NCI-H226 (cell line): Measurements from ENCODE around the gene PSMD12.
A peak's percentile ranks its signal among the peaks of the same experiment; 100 is the strongest.
"Not testable (repeated sequence)": the region's sequence is repeated elsewhere in the genome, so short reads cannot be mapped to it uniquely, and the experiment has no call there.

ENCODE experiments used
- DNase-seq: peaks from one replicate; pipeline ENCODE4 v3.0.0-alpha.2; 2015

Gene PSMD12

GRCh38 chr17:67353161-67353560 is 13.2 kb downstream of the PSMD12 start:
- no peak for DNase-seq

GRCh38 chr17:67349420-67349819 is 17.0 kb downstream of the PSMD12 start:
- DNase-seq: no peak

DNA sequence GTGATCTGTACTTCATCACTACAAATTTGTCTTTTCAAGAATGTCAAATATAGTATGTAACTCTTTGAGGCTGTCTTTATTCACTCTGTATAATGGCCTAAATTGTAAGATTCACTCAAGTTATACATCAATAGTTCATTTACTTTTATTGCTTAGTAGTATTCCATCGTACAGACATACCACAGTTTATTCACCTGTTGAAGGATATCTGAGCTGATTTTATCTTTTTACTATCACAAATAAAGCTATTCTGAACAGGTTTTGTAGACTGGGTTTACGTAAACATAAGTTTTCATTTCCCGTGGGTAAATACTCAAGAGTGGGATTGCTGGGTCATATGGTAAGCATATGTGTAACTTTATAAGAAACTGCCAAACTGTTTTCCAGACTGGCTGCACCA is 18.6 kb downstream of the PSMD12 start:
- no peak for DNase-seq

GRCh38 chr17:67343237-67343636 is 23.1 kb downstream of the PSMD12 start:
- no peak for DNase-seq

DNA sequence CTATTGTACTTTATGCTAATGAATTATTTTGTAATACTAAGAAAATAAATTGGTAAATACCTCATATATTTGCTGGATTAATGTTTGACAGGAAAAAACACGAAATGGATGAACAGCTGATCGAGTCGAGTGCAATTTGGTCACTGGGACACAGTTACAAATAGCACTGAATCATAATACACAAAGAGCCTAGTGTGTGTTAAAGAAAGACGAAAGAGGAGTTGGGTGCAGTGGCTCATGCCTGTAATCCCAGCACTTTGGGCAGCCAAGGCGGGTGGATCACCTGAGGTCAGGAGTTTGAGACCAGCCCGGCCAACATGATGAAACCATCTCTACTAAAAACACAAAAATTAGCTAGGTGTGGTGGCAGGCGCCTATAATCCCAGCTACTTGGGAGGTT is 28.0 kb downstream of the PSMD12 start:
- not testable (repeated sequence) for DNase-seq

DNA sequence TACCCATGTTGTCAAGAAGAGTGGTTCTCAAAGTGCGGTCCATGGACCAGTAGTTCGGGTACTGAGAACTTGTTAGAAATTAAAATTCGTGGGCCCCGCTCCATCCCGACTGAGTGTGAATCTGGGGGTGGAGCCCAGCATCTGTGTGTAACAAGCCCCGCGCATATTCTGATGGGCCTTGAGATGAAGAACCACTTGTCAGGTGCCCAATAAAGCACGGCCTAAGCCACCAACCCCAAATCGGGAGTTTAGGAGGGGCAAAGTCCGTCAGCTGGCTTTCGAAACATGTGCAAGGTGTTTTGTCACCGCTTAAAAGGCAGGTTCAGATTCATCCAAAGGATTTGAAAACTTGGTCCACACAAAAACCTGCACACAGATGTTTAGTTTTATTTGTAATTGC is 29.5 kb downstream of the PSMD12 start:
- DNase-seq: no peak

DNA sequence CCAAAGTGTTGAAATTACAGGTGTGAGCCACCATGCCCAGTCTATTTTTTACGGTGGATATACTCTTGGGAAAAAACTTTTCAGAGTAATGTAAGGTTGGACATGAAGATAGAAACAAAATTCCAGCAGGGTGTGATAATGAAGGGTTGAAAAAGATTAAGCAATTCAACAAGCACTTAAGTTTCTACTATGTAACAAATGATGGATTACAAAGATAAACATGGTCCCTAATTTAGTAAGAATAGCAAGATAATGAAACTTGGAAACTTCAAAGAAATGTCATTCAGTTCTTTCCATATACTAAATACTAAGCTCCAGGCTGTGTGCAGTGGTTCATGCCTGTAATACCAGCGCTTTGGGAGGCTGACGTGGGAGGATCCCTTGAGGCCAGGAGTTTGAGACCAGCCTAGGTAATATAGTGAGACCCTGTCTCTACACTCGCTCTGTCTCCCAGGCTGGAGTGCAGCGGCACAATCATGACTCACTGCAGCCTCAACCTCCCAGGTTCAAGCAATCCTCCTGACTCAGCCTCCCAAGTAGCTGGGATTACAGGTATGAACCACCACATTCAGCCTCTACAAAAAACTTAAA is 31.0 kb downstream of the PSMD12 start:
- peak; percentile 55 for DNase-seq

DNA sequence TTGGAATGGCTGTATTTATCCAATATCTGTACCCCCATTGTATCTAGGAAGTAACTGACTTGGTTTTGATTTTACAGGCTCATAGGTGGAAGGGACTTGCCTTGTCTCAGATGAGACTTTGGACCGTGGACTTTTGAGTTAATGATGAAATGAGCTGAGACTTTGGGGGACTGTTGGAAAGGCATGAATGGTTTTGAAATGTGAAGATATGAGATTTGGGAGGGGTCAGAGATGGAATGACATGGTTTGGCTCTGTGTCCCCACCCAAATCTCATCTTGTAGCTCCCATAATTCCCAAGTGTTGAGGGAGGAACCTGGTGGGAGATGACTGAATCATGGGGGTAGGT is 34.2 kb downstream of the PSMD12 start:
- DNase-seq: not testable (repeated sequence)

GRCh38 chr17:67331381-67332161 is 34.8 kb downstream of the PSMD12 start:
- not testable (repeated sequence) for DNase-seq

- no peak for DNase-seq
Observed at GRCh38 chr17:67328026-67328425, 38.4 kb downstream of the PSMD12 start.

DNA sequence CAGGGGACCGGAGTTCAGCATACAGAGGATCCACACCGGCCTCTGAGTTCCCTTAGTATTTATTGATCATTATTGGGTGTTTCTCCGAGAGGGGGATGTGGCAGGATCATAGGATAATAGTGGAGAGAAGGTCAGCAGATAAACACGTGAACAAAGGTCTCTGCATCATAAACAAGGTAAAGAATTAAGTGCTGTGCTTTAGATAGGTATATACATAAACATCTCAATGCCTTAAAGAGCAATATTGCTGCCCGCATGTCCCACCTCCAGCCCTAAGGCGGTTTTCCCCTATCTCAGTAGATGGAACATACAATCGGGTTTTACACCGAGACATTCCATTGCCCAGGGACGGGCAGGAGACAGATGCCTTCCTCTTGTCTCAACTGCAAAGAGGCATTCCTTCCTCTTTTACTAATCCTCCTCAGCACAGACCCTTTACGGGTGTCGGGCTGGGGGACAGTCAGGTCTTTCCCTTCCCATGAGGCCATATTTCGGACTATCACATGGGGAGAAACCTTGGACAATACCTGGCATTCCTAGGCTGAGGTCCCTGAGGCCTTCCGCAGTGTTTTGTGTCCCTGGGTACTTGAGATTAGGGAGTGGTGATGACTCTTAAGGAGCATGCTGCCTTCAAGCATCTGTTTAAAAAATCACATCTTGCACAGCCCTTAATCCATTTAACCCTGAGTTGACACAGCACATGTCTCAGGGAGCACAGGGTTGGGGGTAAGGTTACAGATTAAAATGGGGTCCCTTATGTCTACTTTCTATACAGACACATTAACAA is 39.2 kb downstream of the PSMD12 start:
- DNase-seq: not testable (repeated sequence)

GRCh38 chr17:67326440-67326839 is 39.9 kb downstream of the PSMD12 start:
- DNase-seq: no peak

DNA sequence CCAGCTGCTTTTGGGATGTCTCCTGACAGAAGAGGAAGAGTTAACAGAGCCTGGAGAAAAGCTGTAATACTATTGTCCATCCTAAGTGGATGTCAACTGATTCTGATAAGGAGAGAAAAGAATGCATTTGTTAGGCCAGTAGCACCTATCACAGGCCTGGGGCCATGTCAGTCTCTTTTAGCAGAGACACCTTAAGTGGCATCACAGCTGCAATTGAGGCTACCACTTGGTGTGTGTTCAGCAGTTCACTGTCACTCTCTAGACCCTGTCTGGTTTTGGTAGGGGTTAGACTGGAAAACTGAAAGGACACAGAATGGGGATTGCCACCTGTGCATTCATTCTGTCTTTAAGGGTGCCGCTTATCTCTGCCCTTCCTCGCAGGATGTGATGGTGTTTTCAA is 42.0 kb downstream of the PSMD12 start:
- DNase-seq: no peak

GRCh38 chr17:67323445-67323844 is 42.9 kb downstream of the PSMD12 start:
- no peak for DNase-seq

DNA sequence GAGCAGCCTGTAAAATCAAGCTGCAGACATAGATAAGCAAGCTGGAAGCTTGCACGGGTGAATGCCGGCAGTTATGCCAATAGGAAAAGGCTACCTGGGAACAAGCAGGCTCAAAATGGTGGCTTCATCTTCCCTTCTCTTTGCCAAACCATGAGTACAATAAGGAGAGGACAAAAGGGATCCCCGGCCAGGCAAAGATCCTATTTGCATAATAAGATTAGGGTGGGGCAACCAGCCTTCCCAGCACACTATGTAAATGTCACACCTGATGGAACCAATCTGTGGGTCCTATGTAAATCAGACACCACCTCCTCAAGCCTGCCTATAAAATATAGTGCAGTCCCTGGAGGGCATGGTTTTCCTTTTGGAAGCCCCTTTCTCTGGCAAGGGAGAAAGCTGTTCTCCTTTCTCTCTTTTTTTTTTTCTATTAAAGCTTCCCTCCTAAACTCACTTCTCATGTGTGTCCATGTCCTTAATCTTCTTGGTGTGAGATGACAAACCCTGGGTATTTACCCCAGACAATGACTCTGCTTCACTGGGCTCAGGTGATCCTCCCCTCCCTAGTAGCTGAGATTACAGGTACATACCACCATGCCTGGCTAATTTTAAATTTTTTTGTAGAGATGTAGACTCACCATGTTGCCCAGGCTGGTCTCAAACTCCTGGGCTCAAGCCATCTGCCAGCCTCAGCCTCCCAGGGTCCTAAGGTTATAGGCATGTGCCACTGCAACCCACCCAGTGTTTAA is 44.2 kb downstream of the PSMD12 start:
- DNase-seq: peak; percentile 8

- not testable (repeated sequence) for DNase-seq
Observed at GRCh38 chr17:67321486-67321885, 44.9 kb downstream of the PSMD12 start.

GRCh38 chr17:67316781-67317180 is 49.6 kb downstream of the PSMD12 start:
- DNase-seq: no peak

GRCh38 chr17:67315865-67316264 is 50.5 kb downstream of the PSMD12 start:
- no peak for DNase-seq

DNA sequence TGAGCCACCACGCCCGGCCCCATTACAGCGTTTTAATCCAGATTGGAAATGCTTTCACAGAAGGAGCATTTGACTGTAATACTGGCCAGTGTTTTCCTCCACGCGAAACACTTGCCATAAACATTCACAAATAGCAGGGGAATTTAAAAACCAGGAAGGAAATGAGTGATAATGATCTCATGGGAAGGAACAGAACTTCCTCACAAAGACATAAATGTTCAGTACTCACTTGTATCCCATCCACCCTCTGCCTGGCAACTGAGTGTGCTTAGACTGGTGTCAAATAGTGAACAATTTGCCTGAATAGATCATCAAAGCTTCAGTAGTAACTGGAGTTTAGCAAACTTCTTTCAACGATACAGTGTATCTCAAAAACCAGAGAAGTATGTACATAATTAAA is 54.1 kb downstream of the PSMD12 start:
- no peak for DNase-seq

DNA sequence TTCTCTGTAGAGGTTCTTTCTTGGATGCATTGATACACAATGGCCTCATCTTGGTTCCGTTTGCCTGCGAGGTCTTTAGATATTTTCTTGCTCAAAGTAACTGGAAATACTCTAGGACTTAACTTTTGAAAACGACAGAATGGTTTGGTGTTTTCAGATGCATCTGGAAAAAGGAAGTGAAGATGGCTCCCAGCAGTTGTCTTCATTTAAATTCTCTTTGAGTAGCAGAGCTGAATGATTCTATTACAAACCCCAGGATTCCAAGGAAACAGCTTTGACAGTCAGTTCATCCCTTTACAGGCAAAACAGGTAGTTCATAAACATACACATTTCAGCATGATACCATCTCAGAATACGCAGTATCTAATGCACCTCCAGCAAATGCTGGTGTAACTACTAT is 54.8 kb downstream of the PSMD12 start:
- DNase-seq: no peak

DNA sequence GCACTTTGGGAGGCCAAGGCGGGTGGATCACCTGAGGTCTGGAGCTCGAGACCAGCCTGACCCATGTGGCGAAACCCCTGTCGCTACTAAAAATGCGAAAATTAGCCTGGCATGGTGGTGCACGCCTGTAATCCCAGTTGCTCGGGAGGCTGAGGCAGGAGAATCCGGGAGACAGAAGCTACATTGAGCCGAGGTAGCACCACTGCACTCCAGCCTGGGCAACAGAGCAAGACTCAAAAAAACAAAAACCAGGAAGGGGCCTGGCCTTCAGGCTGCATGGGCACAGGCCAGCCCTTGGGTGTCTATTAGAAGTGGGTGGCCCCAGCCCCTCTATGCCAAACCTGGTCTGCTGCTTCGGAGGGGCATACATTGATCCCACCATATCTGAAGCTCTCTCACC is 56.0 kb downstream of the PSMD12 start:
- no peak for DNase-seq

DNA sequence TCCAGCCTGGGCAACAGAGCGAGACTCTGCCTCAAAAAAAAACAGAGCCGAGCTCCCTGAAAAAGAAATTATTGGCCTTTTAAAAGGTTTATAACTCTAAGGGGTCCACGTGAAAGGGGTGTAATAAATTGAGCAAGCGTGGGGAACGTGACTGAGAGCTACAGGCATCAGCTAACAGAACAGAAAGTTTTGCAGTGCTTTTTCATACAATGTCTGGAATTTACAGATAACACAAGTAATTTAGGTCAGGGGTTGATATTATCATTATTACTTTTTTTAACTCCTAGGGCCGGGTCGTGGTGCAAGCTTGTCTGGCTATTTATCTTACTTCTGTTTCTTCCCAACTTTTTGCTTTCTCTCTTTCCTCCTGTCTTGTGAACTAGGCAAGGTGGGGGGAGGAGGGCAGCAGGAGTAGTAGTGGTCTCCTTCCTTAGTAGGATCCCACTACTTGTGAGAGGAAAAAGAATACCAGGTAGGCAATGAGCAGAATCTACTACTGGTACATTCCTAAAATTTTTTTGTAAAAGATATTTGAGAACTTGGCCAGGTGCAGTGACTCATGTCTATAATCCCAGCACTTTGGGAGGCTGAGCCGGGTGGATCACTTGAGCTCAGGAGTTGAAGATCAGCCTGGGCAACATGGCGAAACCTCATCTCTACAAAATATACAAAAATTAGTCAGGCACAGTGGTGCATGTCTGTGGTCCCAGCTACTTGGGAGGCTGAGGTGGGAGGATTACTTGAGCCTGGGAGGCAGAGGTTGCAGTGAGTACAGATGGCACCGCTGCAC is 60.7 kb downstream of the PSMD12 start:
- peak; percentile 20 for DNase-seq
